HCT116 (cell line): ENCODE data around the gene FOXP1. TPM values are rescaled to one million over a fixed set of nuclear protein-coding genes. Genes with fewer than 3 reads are reported as not detected.

Source experiments
- ATAC-seq: fragments of 200-7000 bp; cut with Tn5 transposase; 2 replicates; pipeline ENCODE4 v1.9.1; 2020; ENCODE audit warnings: mild to moderate bottlenecking, moderate library complexity
- BruUV-seq: library from RNA; stranded (reverse); fragments of 400-500 nt; replicated peaks from 2 replicates; lab custom pipeline; 2021; lab: Mats Ljungman, UMichigan
- CTCF ChIA-PET: fragments of 300-600 bp; sonication (Branson Sonifier 250); formaldehyde crosslinking; loops from one replicate; lab custom pipeline; 2021; ENCODE audit warnings: antibody characterized with exemption; lab: Charles Lee
- POLR2A ChIA-PET: fragments of 300-600, 350-600 bp; sonication (Branson Sonifier 250); formaldehyde crosslinking; loops from one replicate; lab custom pipeline; 2021; ENCODE audit warnings: antibody characterized with exemption; lab: Charles Lee
- RAD21 ChIA-PET, 2 experiments: fragments of 300-600 bp; sonication (Branson Sonifier 250); formaldehyde crosslinking; loops; one replicate each; lab custom pipeline; 2023; ENCODE audit warnings: low total read pairs in 2 of 2; ENCODE audit not compliant: uncharacterized antibody in 2 of 2, unreplicated experiment in 2 of 2, low non-redundant PET in 1 of 2; lab: Charles Lee
- DNase-seq: peaks from one replicate; pipeline ENCODE4 v3.0.0-alpha.2; 2010; ENCODE audit warnings: low read depth, low spot score
- H2AFZ ChIP-seq: fragments of 200-600 bp; shearing (Covaris generic), sonication (generic); 2 replicates; pipeline ENCODE4 v1.6.1; 2017; ENCODE audit warnings: low read depth, mixed run types, mixed read lengths, antibody characterized with exemption, low read length; ENCODE audit not compliant: poor library complexity, severe bottlenecking
- H3K27ac ChIP-seq: 2 replicates; pipeline ENCODE4 v1.5.1; 2012; ENCODE audit warnings: low read depth, low read length
- H3K27me3 ChIP-seq: fragments of 200-600 bp; sonication (generic); 2 replicates; pipeline ENCODE4 v1.6.1; 2016; ENCODE audit warnings: mixed run types, low read length, mixed read lengths; ENCODE audit not compliant: insufficient read depth
- H3K36me3 ChIP-seq, 2 experiments: fragments of 200-500 bp in 1 of 2; fragments of 200-600 bp in 1 of 2; sonication (Bioruptor generic) in 1 of 2; sonication (generic) in 1 of 2; 2 replicates each; pipeline versions ENCODE4 v1.5.1 to v1.6.1; 2014 to 2016; ENCODE audit warnings: low read length in 2 of 2, inconsistent platforms in 1 of 2, mixed read lengths in 1 of 2, mixed run types in 1 of 2; ENCODE audit not compliant: insufficient read depth in 2 of 2, control insufficient read depth in 1 of 2
- H3K4me1 ChIP-seq, 2 experiments: fragments of 200-600 bp in 1 of 2; sonication (generic) in 1 of 2; 2 replicates each; pipeline versions ENCODE4 v1.5.1 to v1.6.1; 2012 to 2017; ENCODE audit warnings: low read length in 2 of 2, inconsistent platforms in 1 of 2, mild to moderate bottlenecking in 1 of 2, mixed read lengths in 1 of 2, mixed run types in 1 of 2, moderate library complexity in 1 of 2; ENCODE audit not compliant: insufficient read depth in 2 of 2, control insufficient read depth in 1 of 2
- H3K4me2 ChIP-seq: fragments of 200-600 bp; sonication (generic); 2 replicates; pipeline ENCODE4 v1.6.1; 2017; ENCODE audit warnings: mixed run types, low read length, mixed read lengths
- H3K4me3 ChIP-seq, 2 experiments: fragments of 200-600 bp in 1 of 2; sonication (generic) in 1 of 2; replicated peaks in 1 of 2; 2 replicates each; pipeline ENCODE4 v1.5.1; 2011 to 2016; ENCODE audit warnings: low read length in 2 of 2, control low read depth in 1 of 2, low read depth in 1 of 2, mild to moderate bottlenecking in 1 of 2, mixed read lengths in 1 of 2, mixed run types in 1 of 2
- H3K79me2 ChIP-seq: fragments of 200-600 bp; sonication (generic); 2 replicates; pipeline ENCODE4 v1.6.1; 2017; ENCODE audit warnings: mild to moderate bottlenecking, mixed run types, low read length, moderate library complexity, mixed read lengths; ENCODE audit not compliant: insufficient read depth
- H3K9ac ChIP-seq: fragments of 200-600 bp; sonication (generic); 2 replicates; pipeline ENCODE4 v1.6.1; 2016; ENCODE audit warnings: low read length, mixed read lengths
- H3K9me2 ChIP-seq: fragments of 200-600 bp; sonication (generic), shearing (Covaris generic); 2 replicates; pipeline ENCODE4 v1.6.1; 2017; ENCODE audit warnings: mixed run types, mild to moderate bottlenecking, moderate library complexity; ENCODE audit not compliant: insufficient read depth
- H3K9me3 ChIP-seq, 2 experiments: fragments of 200-500 bp in 1 of 2; fragments of 200-600 bp in 1 of 2; sonication (Bioruptor generic) in 1 of 2; sonication (generic) in 1 of 2; 2 replicates each; pipeline ENCODE4 v1.6.1; 2014 to 2017; ENCODE audit warnings: low read length in 2 of 2, mixed read lengths in 2 of 2, inconsistent platforms in 1 of 2, low read depth in 1 of 2, mild to moderate bottlenecking in 1 of 2, mixed run types in 1 of 2, moderate library complexity in 1 of 2; ENCODE audit not compliant: control insufficient read depth in 1 of 2, insufficient read depth in 1 of 2
- H4K20me1 ChIP-seq: fragments of 200-600 bp; sonication (generic), shearing (Covaris generic); 2 replicates; pipeline ENCODE4 v1.6.1; 2017; ENCODE audit warnings: mixed run types, mild to moderate bottlenecking, moderate library complexity; ENCODE audit not compliant: insufficient read depth
- EGR1 ChIP-seq: IDR thresholded peaks from 2 replicates; pipeline ENCODE4 v1.6.1; 2012; ENCODE audit warnings: low read depth
- EZH2 ChIP-seq: fragments of 200-600 bp; sonication (generic); IDR thresholded peaks from 2 replicates; pipeline ENCODE4 v1.6.1; 2017; ENCODE audit warnings: antibody characterized with exemption, mixed run types
- EZH2phosphoT487 ChIP-seq: fragments of 200-600 bp; IDR thresholded peaks from 2 replicates; pipeline ENCODE4 v1.6.1; 2018; ENCODE audit warnings: antibody characterized with exemption, borderline replicate concordance
- JUND ChIP-seq: IDR thresholded peaks from 2 replicates; pipeline ENCODE4 v1.6.1; 2012
- POLR2AphosphoS5 ChIP-seq: IDR thresholded peaks from 2 replicates; pipeline ENCODE4 v1.6.1; 2011; ENCODE audit warnings: mild to moderate bottlenecking, low read depth, low read length, moderate library complexity
- RAD21 ChIP-seq: IDR thresholded peaks from 2 replicates; pipeline ENCODE4 v1.6.1; 2012; ENCODE audit warnings: low read depth, mild to moderate bottlenecking
- ZFX ChIP-seq: fragments of 450-650 bp; IDR thresholded peaks from 2 replicates; pipeline ENCODE4 v1.6.1; 2017
- ZNF274 ChIP-seq: fragments of 200-500 bp; sonication (Bioruptor generic); IDR thresholded peaks from 2 replicates; pipeline ENCODE4 v1.6.1; 2014; ENCODE audit warnings: mild to moderate bottlenecking, low read depth, low read length, inconsistent platforms
- intact Hi-C: fragments of 100-400 bp; cut with micrococcal nuclease; formaldehyde crosslinking; loops from 2 replicates; pipeline ENCODE4 v1.10.0; 2022
- total RNA-seq: library from RNA; stranded (reverse); gene quantifications from one replicate; pipeline ENCODE4 v1.2.1, GENCODE V29; 2021; ENCODE audit not compliant: unreplicated experiment

Gene FOXP1
- total RNA-seq, 1 experiment from 2014 or later, result 11.4 TPM

GRCh38 chr3:71083726-71084131, 499.8 kb downstream of the FOXP1 start:
- H3K9me3 ChIP-seq, result no peaks in the 10 kb centered on the region
- intact Hi-C loops, result no loop called here
- TF ChIP-seq EZH2 (no peak), EGR1 (no peak), ZFX (no peak), EZH2phosphoT487 (no peak), JUND (no peak), RAD21 (no peak)
- H3K27ac ChIP-seq, result no peak overlapping the region
- H3K9me2 ChIP-seq, result no peaks in the 10 kb centered on the region
- no peak overlapping the region for H3K9ac ChIP-seq
- BruUV-seq, result no TSS peak
- H3K79me2 ChIP-seq, result no peaks in the 10 kb centered on the region
- ChIA-PET POLR2A (no interaction called here), CTCF (no interaction called here), RAD21 (no interaction called here)
- H3K36me3 ChIP-seq, result no peaks in the 10 kb centered on the region
- ATAC-seq (no peak), DNase-seq (no peak)
- H3K4me2 ChIP-seq, result no peak overlapping the region
- no peak overlapping the region for H2AFZ ChIP-seq
- no peak overlapping the region for H3K4me3 ChIP-seq
- no peaks in the 10 kb centered on the region for H3K27me3 ChIP-seq
- H3K4me1 ChIP-seq, result no peaks in the 10 kb centered on the region
- H4K20me1 ChIP-seq, result no peaks in the 10 kb centered on the region

GRCh38 chr3:71082833-71083232, 500.7 kb downstream of the FOXP1 start:
- Histone ChIP-seq H3K4me3 (no peak overlapping the region), H3K9ac (no peak overlapping the region), H3K9me3 (no peaks in the 10 kb centered on the region), H3K9me2 (no peaks in the 10 kb centered on the region), H3K79me2 (no peaks in the 10 kb centered on the region), H4K20me1 (no peaks in the 10 kb centered on the region), H3K36me3 (no peaks in the 10 kb centered on the region), H3K4me2 (no peak overlapping the region), H3K4me1 (no peaks in the 10 kb centered on the region), H3K27ac (no peak overlapping the region), H3K27me3 (no peaks in the 10 kb centered on the region), H2AFZ (no peak overlapping the region)
- no peak for DNase-seq
- TF ChIP-seq ZNF274, result no peak
- no peak for TF ChIP-seq POLR2AphosphoS5
- intact Hi-C loops, result no loop called here
- ChIA-PET POLR2A (no interaction called here), CTCF (no interaction called here), RAD21 (no interaction called here)
- no peak for ATAC-seq
- no TSS peak for BruUV-seq
